Measurements from ENCODE around the gene AFF2. TPM values are rescaled to one million over a fixed set of nuclear protein-coding genes. Genes with fewer than 3 reads are reported as not detected.

Gene AFF2
- polyA plus RNA-seq, 1 experiment: 0.04 TPM

DNA sequence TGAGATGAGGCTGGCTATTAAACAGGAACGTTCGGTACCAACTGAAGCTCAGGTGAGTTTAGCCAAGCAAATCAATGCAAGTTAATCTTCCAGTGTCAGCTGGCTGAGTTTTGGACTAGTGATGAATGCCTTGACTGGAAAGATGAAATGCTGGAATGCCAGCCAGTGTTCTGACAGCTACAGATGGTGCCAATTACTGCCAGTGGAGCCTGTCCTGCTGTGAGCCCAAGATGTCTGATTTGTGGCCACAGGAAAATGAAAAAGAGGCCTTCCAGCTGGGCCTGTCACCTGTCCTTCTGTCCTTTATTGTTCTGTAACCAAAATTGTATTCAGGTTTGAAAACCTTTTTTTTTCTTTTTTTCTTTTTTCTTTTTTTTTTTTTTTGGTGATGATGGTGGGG, 223.1 kb downstream of the AFF2 start:
- no peak overlapping the region for H3K27ac ChIP-seq (ENCODE audit: low read depth, low read length)
- POLR2A ChIA-PET: no interaction called here
- H3K27me3 ChIP-seq (ENCODE audit: control insufficient read depth, insufficient read depth, low read length): no peaks in the 10 kb centered on the region
- no peaks in the 10 kb centered on the region for H3K9me3 ChIP-seq (ENCODE audit: control insufficient read depth, insufficient read depth, low read length)
- TF ChIP-seq CTCF (IDR thresholded peaks at IDR 0.05; ENCODE audit: low read depth, low read length): no peak
- no peak overlapping the region for H3K4me3 ChIP-seq (ENCODE audit: low read depth, low read length)
- no peak for DNase-seq (ENCODE audit: low read depth, low spot score)
- CTCF ChIA-PET: no interaction called here

DNA sequence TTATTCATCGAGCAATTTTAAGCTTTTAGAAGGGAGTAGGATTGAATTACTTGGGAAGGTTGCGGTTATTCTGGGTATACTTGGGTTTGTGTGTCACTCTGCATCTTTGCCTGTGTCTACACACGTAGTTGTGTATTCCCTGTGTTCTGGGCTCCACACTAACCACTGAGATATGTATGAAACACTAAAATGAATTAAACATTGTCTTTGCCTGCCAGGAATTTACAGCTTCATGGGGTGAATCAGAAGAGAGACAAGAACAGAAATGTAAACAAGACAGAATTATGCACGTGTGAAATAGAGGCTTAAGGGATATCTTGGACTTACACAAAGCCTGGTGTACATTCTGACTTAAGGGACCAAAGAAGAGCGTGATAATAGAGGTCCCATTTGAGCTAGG, 228.5 kb downstream of the AFF2 start:
- H3K4me3 ChIP-seq (ENCODE audit: low read depth, low read length): no peak overlapping the region
- ChIA-PET CTCF (no interaction called here), POLR2A (no interaction called here)
- no peak overlapping the region for H3K27ac ChIP-seq (ENCODE audit: low read depth, low read length)
- no peak for TF ChIP-seq CTCF (IDR thresholded peaks at IDR 0.05; ENCODE audit: low read depth, low read length)
- H3K9me3 ChIP-seq (ENCODE audit: control insufficient read depth, insufficient read depth, low read length): no peaks in the 10 kb centered on the region
- H3K27me3 ChIP-seq (ENCODE audit: control insufficient read depth, insufficient read depth, low read length): no peaks in the 10 kb centered on the region
- DNase-seq (ENCODE audit: low read depth, low spot score): no peak

GRCh38 chrX:148732743-148733142, 232.3 kb downstream of the AFF2 start:
- DNase-seq (ENCODE audit: low read depth, low spot score): no peak
- Histone ChIP-seq H3K9me3 (ENCODE audit: control insufficient read depth, insufficient read depth, low read length) (no peaks in the 10 kb centered on the region), H3K27me3 (ENCODE audit: control insufficient read depth, insufficient read depth, low read length) (no peaks in the 10 kb centered on the region), H3K4me3 (ENCODE audit: low read depth, low read length) (no peak overlapping the region), H3K27ac (ENCODE audit: low read depth, low read length) (no peak overlapping the region)
- POLR2A ChIA-PET: no interaction called here
- CTCF ChIA-PET: no interaction called here
- no peak for TF ChIP-seq CTCF (IDR thresholded peaks at IDR 0.05; ENCODE audit: low read depth, low read length)

GRCh38 chrX:148741441-148741840, 241.0 kb downstream of the AFF2 start:
- CTCF ChIA-PET: no interaction called here
- no peaks in the 10 kb centered on the region for H3K9me3 ChIP-seq (ENCODE audit: control insufficient read depth, insufficient read depth, low read length)
- POLR2A ChIA-PET: no interaction called here
- no peaks in the 10 kb centered on the region for H3K27me3 ChIP-seq (ENCODE audit: control insufficient read depth, insufficient read depth, low read length)
- no peak for TF ChIP-seq CTCF (IDR thresholded peaks at IDR 0.05; ENCODE audit: low read depth, low read length)
- no peak overlapping the region for H3K27ac ChIP-seq (ENCODE audit: low read depth, low read length)
- H3K4me3 ChIP-seq (ENCODE audit: low read depth, low read length): no peak overlapping the region
- DNase-seq (ENCODE audit: low read depth, low spot score): no peak

DNA sequence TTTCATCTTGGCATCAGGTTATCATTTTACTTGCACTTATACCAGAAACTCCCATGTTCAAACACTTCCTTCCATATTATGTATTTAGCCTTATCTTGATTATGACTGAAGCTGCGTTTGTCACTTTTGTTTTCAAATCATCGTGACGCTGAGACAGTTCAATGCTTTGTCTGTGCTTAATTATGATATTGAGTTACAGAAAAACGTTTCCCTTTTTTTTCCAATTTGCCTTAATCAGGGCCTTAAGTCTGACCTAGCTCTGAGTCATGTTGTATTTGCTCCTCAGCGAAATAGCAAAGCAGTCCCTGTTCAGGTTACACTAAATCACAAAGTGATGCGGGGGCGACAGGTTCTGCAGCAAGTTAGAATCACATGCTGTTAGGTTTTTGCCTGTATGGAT, 254.7 kb downstream of the AFF2 start:
- ChIA-PET CTCF (no interaction called here), POLR2A (no interaction called here)
- H3K27me3 ChIP-seq (ENCODE audit: control insufficient read depth, insufficient read depth, low read length): no peaks in the 10 kb centered on the region
- no peaks in the 10 kb centered on the region for H3K9me3 ChIP-seq (ENCODE audit: control insufficient read depth, insufficient read depth, low read length)
- H3K27ac ChIP-seq (ENCODE audit: low read depth, low read length): no peak overlapping the region
- no peak for DNase-seq (ENCODE audit: low read depth, low spot score)
- no peak for TF ChIP-seq CTCF (IDR thresholded peaks at IDR 0.05; ENCODE audit: low read depth, low read length)
- H3K4me3 ChIP-seq (ENCODE audit: low read depth, low read length): no peak overlapping the region
